Adipocyte (in vitro differentiated cells): ENCODE measurements around the gene TRAM2.
"Not testable (repeated sequence)": the region's sequence is repeated elsewhere in the genome, so short reads cannot be mapped to it uniquely, and the experiment has no call there.

Experiments
- DNase-seq: peaks from one replicate; pipeline ENCODE4 v3.0.0-alpha.2; 2015; ENCODE audit warnings: low read depth
- H3K27me3 ChIP-seq: replicated peaks from 2 replicates; pipeline ENCODE4 v1.7.0; 2013; ENCODE audit warnings: mild to moderate bottlenecking, low read length, moderate library complexity; ENCODE audit not compliant: control insufficient read depth, insufficient read depth
- H3K36me3 ChIP-seq: 2 replicates; pipeline ENCODE4 v1.7.0; 2013; ENCODE audit warnings: low read length, mild to moderate bottlenecking, moderate library complexity; ENCODE audit not compliant: control insufficient read depth, insufficient read depth, severe bottlenecking
- H3K4me1 ChIP-seq: 2 replicates; pipeline ENCODE4 v1.7.0; 2013; ENCODE audit warnings: mild to moderate bottlenecking, low read length, moderate library complexity; ENCODE audit not compliant: control insufficient read depth, insufficient read depth
- H3K4me3 ChIP-seq: 2 replicates; pipeline ENCODE4 v1.7.0; 2013; ENCODE audit warnings: mild to moderate bottlenecking, low read length, moderate library complexity
- H3K9ac ChIP-seq: 2 replicates; pipeline ENCODE4 v1.7.0; 2013; ENCODE audit warnings: mild to moderate bottlenecking, low read length, moderate library complexity
- H3K9me3 ChIP-seq: 2 replicates; pipeline ENCODE4 v1.7.0; 2013; ENCODE audit warnings: mild to moderate bottlenecking, low read length, moderate library complexity; ENCODE audit not compliant: control insufficient read depth

The TRAM2 gene

GRCh38 chr6:52496631-52497030 is 80.2 kb downstream of the TRAM2 start:
- peaks cover 37% of the 10 kb centered on the region for H3K4me1 ChIP-seq
- no peak for DNase-seq

DNA sequence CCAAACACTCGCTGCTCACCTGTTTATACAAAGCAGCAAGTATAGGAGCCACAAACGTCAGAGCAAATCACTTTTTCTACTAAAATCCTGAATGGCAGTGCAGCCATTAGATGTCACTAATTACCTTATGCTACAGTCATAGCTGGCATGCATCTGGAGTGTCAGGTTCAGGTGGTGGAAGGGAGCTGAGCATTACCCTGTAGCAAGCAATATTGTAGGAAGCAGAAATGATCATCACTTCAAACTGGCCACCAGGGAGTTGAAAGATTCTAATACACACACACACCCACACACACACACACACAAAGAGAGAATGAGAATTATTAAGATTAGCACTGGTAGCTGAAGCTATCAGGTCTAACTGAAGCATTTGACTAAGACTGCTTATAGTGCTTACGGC is 80.9 kb downstream of the TRAM2 start:
- H3K27me3 ChIP-seq: no peaks in the 10 kb centered on the region
- peaks cover 44% of the 10 kb centered on the region for H3K4me1 ChIP-seq
- no peak overlapping the region for H3K9ac ChIP-seq
- no peak overlapping the region for H3K4me3 ChIP-seq
- peaks cover 11% of the 10 kb centered on the region for H3K36me3 ChIP-seq
- no peak for DNase-seq
- H3K9me3 ChIP-seq: no peaks in the 10 kb centered on the region

More at GRCh38 chr6:52496631-52497030, 80.2 kb downstream of the TRAM2 start:
- Histone ChIP-seq H3K9me3 (no peaks in the 10 kb centered on the region), H3K27me3 (no peaks in the 10 kb centered on the region), H3K4me3 (no peak overlapping the region), H3K9ac (no peak overlapping the region), H3K36me3 (peaks cover 16% of the 10 kb centered on the region)

DNA sequence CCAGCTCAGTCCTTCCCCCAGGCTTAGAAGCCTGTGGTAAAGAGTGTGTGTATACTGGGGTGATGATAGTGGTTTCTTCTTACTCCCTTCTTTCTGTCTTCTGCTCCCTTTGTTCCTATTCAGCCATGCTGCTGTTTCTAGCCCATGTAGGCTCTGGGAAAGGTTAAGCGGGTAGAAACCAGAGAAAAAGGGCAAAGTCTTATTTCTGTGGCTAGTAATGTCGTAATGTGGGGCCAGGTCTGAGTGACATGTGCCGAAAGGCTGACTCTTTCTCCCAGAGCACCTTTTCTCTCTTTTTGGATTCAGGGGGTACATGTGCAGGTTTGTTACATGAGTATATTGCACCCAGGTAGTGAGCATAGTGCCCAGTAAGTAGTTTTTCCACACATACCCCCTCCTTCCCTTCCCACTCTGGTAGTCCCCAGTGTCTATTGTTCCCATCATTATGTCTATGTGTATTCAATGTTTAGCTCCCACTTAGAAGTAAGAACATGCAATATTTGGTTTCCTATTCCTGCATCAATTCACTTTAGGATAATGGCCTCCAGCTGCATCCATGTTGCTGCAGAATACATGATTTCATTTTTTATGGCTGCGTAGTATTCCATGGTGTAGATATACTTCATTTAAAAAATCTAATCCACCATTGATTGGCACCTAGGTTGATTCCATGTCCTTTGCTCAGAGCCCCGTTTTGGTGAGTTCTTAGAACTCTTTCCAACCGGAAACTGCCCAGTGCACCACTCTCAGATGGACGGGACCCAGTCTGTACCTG is 82.4 kb downstream of the TRAM2 start:
- H3K4me3 ChIP-seq: no peak overlapping the region
- no peak for DNase-seq
- no peak overlapping the region for H3K9ac ChIP-seq
- H3K4me1 ChIP-seq: peaks cover 31% of the 10 kb centered on the region
- H3K36me3 ChIP-seq: peaks cover 5% of the 10 kb centered on the region
- H3K9me3 ChIP-seq: no peaks in the 10 kb centered on the region
- no peaks in the 10 kb centered on the region for H3K27me3 ChIP-seq

DNA sequence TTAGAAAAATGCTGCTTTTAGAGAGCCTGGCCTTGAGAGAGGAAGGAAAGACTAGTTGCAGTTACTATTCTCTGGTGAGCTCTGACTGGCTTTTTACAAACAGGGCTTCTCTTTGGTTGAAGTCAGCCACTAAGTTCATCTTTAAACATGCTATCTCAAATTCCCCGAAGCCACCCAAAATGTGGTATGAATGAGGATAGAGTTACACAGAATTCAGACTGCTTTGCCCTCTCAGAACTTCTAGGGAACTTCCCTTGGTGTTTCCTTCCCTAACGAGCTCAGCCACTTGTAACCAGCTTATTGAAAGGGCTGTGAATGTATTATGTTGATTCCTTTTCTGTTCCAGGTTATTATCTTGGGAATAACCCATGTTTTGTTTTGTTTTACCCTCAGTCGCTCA is 83.2 kb downstream of the TRAM2 start:
- Histone ChIP-seq H3K9me3 (no peaks in the 10 kb centered on the region), H3K4me3 (no peak overlapping the region), H3K36me3 (peaks cover 5% of the 10 kb centered on the region), H3K4me1 (peaks cover 23% of the 10 kb centered on the region), H3K9ac (no peak overlapping the region), H3K27me3 (no peaks in the 10 kb centered on the region)
- DNase-seq: peak; percentile 59

DNA sequence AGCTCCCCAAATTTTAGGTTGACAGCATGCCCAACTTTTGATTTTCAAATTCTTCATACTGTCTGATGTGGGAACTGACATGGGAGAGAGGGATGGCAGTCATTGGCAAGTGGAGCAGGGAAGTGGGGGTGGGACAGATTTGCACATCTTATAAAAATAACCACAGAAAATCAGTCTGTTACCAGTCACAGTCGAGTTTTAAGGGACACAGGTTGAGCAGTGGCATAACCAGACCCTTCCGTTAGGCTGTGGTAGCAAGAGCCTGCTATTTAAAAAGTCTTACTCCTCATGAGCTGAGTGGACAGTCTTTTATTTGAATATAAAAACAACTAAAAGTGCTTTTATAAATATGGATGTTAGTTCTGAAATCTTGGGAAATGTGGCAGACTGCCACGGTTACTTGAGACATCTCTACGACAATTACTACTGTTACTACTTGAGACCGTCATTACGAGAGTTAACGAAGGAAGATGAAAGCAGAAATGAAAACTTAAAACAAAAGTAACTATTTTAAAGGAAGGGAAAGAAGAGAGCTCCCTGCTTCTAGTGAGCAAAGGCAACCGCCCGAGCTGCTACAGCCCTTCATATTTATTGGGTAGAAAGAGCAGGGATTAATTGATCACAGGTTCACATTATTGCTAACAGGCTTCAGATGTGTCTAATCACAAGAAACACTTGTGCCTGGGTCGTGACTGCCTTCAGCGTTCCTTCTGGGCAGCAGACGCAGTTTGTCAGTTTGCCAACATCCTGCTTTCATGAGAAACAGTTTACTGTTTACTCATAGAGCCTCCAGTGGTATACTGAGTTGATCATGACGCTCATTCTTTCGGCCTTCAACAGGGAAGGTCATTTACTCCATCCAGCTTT is 85.4 kb downstream of the TRAM2 start:
- Histone ChIP-seq H3K36me3 (peaks cover 5% of the 10 kb centered on the region), H3K27me3 (no peaks in the 10 kb centered on the region), H3K4me3 (peak overlapping the region; percentile 23), H3K4me1 (peaks cover 20% of the 10 kb centered on the region), H3K9ac (peak overlapping the region; percentile 39), H3K9me3 (no peaks in the 10 kb centered on the region)
- DNase-seq: no peak

DNA sequence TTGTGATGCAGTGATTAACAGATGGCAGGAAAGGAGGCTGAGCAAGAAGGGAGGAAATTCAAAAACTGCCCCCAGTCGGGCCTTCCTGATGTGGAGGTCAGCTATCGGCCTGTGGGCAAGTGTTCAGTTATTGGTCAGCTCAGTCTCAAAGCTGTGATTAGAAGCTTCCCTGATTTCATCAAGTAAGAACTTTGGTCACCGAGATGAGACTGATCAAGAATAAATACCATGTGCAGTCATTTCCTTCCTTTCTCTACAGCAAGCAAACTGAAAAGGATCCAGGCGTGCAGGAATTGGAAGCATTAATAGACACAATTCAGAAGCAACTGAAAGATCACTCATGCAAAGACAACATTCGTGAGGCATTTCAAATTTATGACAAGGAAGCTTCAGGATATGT is 87.0 kb downstream of the TRAM2 start:
- Histone ChIP-seq H3K27me3 (no peaks in the 10 kb centered on the region), H3K9ac (no peak overlapping the region), H3K4me3 (no peak overlapping the region), H3K36me3 (peaks cover 3% of the 10 kb centered on the region), H3K9me3 (no peaks in the 10 kb centered on the region), H3K4me1 (peaks cover 20% of the 10 kb centered on the region)
- DNase-seq: no peak

GRCh38 chr6:52483671-52484003 is 93.2 kb downstream of the TRAM2 start:
- no peak overlapping the region for H3K4me3 ChIP-seq
- H3K27me3 ChIP-seq: no peaks in the 10 kb centered on the region
- no peaks in the 10 kb centered on the region for H3K4me1 ChIP-seq
- H3K36me3 ChIP-seq: no peaks in the 10 kb centered on the region
- no peak overlapping the region for H3K9ac ChIP-seq
- H3K9me3 ChIP-seq: no peaks in the 10 kb centered on the region
- DNase-seq: no peak

DNA sequence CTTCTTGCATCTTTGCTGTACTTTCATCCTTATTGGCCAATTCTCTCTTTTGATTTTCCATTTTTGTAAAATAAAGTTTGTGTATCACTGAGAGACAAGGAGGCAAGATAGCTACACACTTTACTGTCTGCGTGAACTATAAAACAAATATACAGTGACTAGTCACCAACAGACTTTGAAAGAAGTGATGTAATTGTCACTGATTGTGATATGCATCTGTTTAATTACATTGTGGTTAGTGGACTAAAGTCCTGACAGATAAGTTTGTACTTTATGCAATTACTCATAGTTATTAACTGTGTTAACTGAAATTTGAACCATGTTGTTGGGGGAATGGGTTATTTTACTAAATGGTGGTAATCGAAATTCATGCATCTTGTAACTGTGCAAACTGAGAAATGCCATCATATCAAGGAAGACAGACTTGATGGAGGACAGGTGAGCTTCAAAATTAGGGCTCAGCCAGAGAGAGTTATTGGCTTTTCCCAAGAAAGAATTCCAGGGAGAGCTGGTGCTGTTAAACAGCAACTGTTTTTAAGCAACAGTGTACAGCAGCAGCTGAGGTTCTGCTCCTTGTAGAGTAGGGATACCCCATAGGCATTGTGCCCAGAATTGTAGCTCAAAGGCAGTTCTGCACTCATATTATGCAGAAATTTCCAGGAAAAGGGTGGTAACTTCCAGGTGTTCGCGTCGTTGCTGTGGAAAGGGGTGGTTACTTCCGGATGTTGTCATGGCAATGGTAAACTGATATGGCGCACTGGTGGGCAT is 93.8 kb downstream of the TRAM2 start:
- Histone ChIP-seq H3K9me3 (no peaks in the 10 kb centered on the region), H3K4me3 (no peak overlapping the region), H3K4me1 (no peaks in the 10 kb centered on the region), H3K27me3 (no peaks in the 10 kb centered on the region), H3K9ac (no peak overlapping the region), H3K36me3 (no peaks in the 10 kb centered on the region)
- DNase-seq: no peak

- Histone ChIP-seq H3K27me3 (no peaks in the 10 kb centered on the region), H3K9ac (no peak overlapping the region), H3K4me1 (peaks cover 7% of the 10 kb centered on the region), H3K4me3 (no peak overlapping the region), H3K36me3 (no peaks in the 10 kb centered on the region), H3K9me3 (no peaks in the 10 kb centered on the region)
- DNase-seq: peak; percentile 30
Observed at GRCh38 chr6:52475307-52475706, 101.6 kb downstream of the TRAM2 start.

DNA sequence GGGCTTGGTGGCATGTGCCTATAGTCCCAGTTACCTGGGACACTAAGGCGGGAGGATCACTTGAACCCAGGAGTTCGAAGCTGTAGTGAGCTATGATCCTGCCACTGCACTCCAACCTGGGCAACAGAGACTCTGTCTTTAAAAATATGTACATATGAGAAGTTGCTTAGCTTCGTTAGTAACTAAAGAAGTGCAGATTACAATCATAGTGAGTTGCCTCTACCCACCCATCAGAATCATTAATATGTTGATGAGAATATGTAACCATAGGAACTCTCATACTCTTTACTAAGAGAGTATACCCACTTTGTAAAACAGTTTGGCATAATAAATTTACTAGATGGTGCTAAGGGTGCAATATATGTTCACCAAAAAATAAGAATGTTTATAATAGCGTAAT is 102.7 kb downstream of the TRAM2 start:
- Histone ChIP-seq H3K36me3 (no peaks in the 10 kb centered on the region), H3K27me3 (no peaks in the 10 kb centered on the region), H3K9me3 (no peaks in the 10 kb centered on the region), H3K4me1 (peaks cover 15% of the 10 kb centered on the region), H3K4me3 (no peak overlapping the region), H3K9ac (no peak overlapping the region)
- DNase-seq: no peak

DNA sequence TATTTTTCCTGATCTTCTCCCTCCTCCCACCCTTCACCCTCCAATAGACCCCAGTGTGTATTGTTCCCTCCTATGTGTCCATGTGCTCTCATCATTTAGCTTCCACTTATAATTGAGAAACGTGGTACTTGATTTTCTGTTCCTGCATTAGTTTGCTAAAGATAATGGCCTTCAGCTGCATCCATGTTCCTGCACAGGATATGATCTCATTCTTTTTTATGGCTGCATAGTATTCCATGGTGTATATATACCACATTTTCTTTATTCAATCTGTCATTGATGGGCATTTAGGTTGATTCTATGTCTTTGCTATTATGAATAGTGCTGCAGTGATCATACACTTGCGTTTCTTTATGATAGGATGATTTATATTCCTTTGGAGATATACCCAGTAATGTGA is 115.7 kb downstream of the TRAM2 start:
- not testable (repeated sequence) for H3K27me3 ChIP-seq, H3K9me3 ChIP-seq, H3K36me3 ChIP-seq, H3K4me1 ChIP-seq, H3K4me3 ChIP-seq, DNase-seq, H3K9ac ChIP-seq
